Hematopoietic multipotent progenitor cell (in vitro differentiated cells): ENCODE measurements around the gene DACT2. TPM values are rescaled to one million over a fixed set of nuclear protein-coding genes. Genes with fewer than 3 reads are reported as not detected.
A peak's percentile ranks its signal among the peaks of the same experiment; 100 is the strongest.

Experiments used
- DNase-seq, 3 donors: peaks; one replicate each; pipeline ENCODE4 v3.0.0-alpha.2; 2011 to 2015; ENCODE audit warnings: low read depth in 2 of 3, low spot score in 2 of 3
- total RNA-seq: library from RNA; depleted of rRNA; stranded (reverse); fragments of >200 nt; gene quantifications from one replicate; pipeline ENCODE4 v1.2.3, GENCODE V29; 2012

DACT2 gene
- total RNA-seq, 1 donor = not detected

- DNase-seq = no peak
Observed at GRCh38 chr6:168349718-168350210, 30.2 kb upstream of the DACT2 start.

DNA sequence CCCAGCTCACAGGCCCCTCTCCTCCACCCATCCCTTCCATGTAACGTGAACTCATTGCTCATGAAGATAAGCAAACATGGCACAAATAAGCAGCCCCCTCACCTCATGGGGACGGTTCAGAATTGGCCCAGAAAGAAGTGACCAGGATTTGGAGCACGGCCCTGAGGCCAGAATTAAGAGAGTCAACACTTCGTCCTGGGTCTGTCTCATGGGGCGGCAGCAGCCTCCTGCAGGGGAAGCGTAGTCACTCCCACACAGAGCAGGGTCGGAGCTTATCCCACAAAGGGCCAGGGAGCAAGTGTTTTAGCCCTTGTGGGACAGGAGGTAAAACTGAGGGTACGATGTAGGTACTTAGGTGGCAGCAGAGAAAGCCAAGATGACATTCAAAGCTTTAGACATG lies 28.6 kb upstream of the DACT2 start:
- DNase-seq = no peak

DNA sequence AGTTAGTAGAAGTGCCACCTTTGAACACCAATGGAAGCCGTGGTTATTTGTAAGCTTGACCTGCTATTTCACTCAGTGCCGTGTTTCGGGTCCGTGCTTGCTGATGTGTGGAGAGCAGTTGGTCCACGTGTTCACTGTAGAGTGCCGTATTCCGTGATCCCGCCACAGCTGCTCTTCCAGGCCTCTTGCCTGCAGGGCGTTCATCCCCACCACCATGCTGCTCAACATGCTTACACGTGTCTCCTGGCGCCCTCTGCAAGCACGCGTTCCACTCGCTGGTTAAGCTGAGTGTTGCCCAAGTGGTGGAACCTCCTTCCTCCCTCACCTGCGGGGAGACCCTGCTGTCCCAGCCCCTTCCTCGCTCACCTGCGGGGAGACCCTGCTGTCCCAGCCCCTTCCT lies 28.0 kb upstream of the DACT2 start:
- no peak for DNase-seq

DNA sequence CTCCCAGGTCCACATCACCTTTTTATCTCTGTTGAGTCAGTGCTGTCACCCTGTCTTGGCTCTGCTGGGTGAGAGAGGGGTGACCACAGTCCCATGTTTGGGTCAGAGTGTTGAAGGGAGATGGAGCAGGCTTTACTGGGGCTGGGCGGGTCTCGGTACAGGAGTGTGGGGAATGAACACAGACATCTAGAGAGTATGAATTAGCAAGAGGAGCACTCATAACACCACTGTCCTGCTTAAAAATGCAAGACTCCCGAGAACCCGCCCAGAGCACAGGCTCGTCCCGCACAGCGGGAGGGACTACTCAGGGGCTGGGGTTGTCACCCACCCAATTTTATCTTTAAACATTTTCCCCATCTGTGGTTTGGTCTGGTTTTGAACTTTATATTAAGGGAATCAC lies 27.5 kb upstream of the DACT2 start:
- no peak for DNase-seq

GRCh38 chr6:168345896-168346754 lies 26.5 kb upstream of the DACT2 start:
- no peak for DNase-seq

DNA sequence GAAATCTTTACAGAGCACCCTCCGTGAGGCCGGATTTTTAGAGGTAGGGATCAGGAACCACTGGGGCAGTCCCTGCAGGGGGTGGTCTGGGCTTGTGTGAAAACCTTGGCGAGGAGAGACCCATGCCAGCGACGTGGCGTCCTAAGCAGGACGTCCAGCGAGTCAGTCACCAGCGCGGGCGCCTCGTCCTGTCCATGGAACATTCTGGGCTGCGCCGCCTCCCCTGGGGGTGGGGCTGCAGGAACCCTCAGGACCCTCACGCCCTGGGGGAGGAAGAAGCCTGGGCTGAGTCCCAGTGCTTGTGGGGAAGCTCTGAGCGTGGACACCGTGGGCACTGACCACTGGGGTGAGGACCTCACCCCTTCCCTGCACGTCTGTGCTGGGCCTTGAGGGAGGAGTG lies 25.7 kb upstream of the DACT2 start:
- no peak for DNase-seq

DNA sequence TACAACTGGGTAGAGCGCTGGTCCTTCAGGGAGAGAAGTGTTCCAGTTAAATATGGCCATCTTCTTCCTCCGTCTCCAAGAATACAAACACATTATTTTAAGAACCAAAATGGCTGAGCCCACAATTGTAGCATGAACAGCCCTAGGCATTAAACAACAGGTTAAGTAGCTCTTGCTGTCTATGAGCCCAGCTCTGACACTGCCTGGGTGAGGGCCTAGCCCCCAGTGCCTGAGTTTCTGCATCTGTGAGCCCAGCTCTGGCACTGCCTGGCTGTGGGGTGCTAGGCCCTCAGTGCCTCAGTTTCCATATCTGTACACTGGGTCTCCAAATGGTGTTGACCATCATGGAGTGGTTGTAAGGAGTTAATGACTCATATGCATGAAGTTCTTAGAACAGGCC lies 24.8 kb upstream of the DACT2 start:
- no peak for DNase-seq

GRCh38 chr6:168343239-168344150 lies 23.9 kb upstream of the DACT2 start:
- DNase-seq = no peak

- DNase-seq = no peak
Observed at GRCh38 chr6:168342636-168343035, 23.1 kb upstream of the DACT2 start.

DNA sequence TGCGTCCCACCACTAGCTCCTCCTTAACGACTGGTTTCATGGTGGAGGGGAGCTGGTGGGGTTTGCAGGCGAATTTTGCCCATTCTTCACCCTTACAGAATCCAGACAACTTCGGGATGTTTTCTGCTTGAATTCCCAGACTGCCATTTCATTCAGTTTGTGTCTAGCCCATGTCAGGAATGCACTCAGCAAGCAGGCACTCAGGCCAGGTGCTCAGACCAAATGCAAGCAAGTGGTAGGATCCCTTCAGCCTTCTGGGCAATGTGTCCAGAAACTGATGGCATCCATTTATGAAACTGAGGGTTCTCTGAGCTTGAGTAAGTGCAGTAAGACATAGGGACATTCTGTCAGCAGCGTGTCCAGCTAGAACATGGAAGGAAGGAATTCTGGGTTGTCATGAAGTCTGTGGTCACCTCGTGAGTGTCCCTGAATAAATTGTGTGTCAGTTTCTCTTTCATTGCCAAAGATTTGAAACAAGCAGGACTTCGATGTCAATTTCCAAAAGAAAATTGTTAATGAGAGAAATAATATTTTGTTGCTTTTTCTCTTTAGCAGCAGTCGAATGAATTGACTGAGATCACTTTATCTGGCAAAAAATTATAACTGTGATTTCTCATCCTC lies 21.8 kb upstream of the DACT2 start:
- DNase-seq = no peak

DNA sequence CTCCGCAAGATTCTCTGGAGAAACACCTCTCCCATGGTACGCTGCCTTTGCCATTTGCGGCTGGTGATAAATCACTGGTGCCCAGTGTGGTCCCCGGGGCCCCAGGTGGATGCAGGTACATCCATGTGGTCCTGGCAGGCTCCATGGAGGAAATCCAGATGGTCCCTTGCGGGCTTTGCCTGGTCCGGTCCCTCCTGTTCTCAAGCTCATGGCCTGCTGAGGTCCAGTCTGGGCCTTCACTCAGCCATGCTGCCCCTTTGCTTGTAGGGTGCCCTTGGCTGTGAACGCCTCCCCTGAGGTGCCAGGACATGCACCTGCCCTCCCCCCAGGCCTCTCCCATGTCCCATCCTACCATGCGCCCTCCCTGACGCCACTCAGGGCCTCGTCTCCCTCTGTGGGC lies 21.2 kb upstream of the DACT2 start:
- DNase-seq = no peak

GRCh38 chr6:168338777-168339176 lies 19.2 kb upstream of the DACT2 start:
- no peak for DNase-seq

DNA sequence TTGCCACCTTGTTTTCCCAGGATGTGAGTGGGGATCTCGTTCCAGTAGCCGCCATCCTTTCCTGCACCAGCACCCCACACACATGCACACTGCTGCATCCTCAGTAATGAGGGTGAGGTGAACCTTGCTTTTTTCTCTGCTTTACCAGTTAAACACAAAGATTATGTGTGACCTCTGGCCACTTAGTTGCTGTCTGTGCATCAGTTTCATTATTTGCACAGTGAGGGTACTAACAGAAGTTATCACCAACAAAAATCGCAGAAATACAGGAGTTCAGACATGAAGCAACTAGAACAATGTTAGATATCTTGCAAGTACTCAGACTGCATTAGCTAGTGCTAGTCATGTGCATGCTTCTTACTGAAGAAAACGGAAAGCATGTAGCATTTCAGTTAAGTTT lies 17.4 kb upstream of the DACT2 start:
- no peak for DNase-seq

DNA sequence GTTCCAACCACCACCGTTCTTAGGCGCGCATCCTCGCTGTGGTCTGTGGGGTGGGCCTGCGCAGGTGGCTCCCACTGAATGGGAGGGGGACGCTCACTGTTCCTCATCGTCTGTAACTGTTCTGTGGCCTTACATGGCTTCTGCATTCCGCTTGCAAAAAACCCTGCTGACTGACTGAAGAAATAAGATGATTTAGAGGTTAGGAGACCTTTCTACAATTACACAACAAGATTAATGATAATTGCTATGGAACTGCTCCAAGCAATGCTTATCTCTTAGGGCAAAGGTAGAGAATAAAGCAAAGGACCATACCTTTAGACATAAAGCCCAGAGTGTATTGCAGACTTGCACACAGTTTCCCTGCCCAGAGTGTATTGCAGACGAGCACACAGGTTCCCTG lies 14.4 kb upstream of the DACT2 start:
- no peak for DNase-seq

- DNase-seq = no peak
Observed at GRCh38 chr6:168333491-168333890, 13.9 kb upstream of the DACT2 start.

DNA sequence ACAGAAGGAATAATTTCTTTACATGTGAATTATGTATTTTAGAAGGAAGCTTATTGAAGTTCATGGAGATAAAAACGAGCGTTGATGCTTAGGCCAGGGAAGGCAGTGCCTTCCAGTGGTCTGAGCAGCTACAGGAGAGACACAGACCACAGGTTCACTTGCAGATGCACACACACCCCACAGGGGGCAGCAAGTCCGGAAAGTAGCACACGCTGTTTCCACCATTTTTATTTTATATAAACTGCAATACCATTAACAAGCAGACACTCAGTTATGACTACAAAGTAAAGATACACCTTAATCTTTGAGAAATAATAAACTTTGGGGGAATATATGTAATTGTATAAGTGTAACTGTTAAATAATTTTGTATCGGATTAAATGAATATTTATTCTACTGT lies 13.5 kb upstream of the DACT2 start:
- DNase-seq = peak in 1 of 3 donors; percentile 8

- DNase-seq = no peak
Observed at GRCh38 chr6:168332020-168332419, 12.4 kb upstream of the DACT2 start.

- DNase-seq = no peak
Observed at GRCh38 chr6:168331058-168331457, 11.5 kb upstream of the DACT2 start.

GRCh38 chr6:168330403-168330802 lies 10.8 kb upstream of the DACT2 start:
- no peak for DNase-seq

DNA sequence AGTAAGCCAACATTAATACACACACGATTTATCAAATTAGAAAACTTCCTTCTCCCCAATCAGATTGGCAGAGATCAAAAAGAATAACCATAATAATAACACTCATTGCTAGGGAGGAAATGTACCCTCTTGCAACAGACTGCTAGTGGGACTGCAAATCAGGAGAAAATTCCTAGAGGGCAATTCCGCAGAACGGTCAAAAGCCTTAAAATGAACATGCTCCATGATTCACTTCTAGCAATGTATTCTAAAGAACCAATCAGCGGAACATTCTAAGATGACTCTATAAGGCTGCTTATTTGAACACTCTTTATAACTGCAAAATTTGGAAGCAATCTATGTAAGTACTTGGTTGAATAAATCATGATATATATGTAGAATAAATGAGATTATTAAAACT lies 8.5 kb upstream of the DACT2 start:
- no peak for DNase-seq
